ENCODE data around the gene BICC1. TPM values are rescaled to one million over a fixed set of nuclear protein-coding genes. Genes with fewer than 3 reads are reported as not detected.

BICC1 gene
- total RNA-seq, 1 donor, result 210 TPM

DNA sequence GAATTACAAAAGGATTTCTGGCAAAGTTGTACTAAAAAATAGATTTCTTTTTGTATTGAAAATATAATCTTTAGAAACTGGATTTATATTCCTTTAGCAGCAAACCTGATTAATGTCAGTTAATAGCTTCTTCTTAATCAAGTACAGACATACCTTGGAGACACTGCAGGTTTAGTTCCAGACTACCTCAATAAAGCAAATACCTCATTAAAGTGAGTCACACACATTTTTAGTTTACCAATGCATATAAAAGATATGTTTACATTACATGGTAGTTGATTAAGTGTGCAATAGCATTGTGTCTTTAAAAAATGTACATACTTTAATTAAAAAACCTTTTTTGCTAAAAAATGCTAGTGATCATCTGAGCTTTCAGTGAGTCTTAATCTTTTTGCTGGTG is 215.0 kb downstream of the BICC1 start:
- Histone ChIP-seq H3K4me2 (ENCODE audit: insufficient read depth, low read length) (no peak overlapping the region), H3K79me2 (ENCODE audit: insufficient read depth, low read length) (peaks cover 65% of the 10 kb centered on the region), H3K27me3 (ENCODE audit: insufficient read depth, low read length) (no peaks in the 10 kb centered on the region), H3K4me1 (ENCODE audit: insufficient read depth, low read length) (peaks cover 6% of the 10 kb centered on the region), H3K36me3 (ENCODE audit: insufficient read depth, low read length) (peaks cover 15% of the 10 kb centered on the region), H3K27ac (ENCODE audit: low read depth, low read length) (no peak overlapping the region), H3K9me3 (ENCODE audit: low read depth, low read length) (peaks cover 4% of the 10 kb centered on the region), H3K4me3 (ENCODE audit: insufficient read depth, low read length) (no peak overlapping the region), H2AFZ (ENCODE audit: low read length) (no peak overlapping the region), H4K20me1 (ENCODE audit: insufficient read depth, low read length) (peaks cover 30% of the 10 kb centered on the region)
- TF ChIP-seq, protein P1, sequence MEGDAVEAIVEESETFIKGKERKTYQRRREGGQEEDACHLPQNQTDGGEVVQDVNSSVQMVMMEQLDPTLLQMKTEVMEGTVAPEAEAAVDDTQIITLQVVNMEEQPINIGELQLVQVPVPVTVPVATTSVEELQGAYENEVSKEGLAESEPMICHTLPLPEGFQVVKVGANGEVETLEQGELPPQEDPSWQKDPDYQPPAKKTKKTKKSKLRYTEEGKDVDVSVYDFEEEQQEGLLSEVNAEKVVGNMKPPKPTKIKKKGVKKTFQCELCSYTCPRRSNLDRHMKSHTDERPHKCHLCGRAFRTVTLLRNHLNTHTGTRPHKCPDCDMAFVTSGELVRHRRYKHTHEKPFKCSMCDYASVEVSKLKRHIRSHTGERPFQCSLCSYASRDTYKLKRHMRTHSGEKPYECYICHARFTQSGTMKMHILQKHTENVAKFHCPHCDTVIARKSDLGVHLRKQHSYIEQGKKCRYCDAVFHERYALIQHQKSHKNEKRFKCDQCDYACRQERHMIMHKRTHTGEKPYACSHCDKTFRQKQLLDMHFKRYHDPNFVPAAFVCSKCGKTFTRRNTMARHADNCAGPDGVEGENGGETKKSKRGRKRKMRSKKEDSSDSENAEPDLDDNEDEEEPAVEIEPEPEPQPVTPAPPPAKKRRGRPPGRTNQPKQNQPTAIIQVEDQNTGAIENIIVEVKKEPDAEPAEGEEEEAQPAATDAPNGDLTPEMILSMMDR (IDR thresholded peaks at IDR 0.05; ENCODE audit: extremely low read depth, low read depth, low read length), result no peak
- DNase-seq (ENCODE audit: insufficient read length, low spot score, missing footprints), result no peak

DNA sequence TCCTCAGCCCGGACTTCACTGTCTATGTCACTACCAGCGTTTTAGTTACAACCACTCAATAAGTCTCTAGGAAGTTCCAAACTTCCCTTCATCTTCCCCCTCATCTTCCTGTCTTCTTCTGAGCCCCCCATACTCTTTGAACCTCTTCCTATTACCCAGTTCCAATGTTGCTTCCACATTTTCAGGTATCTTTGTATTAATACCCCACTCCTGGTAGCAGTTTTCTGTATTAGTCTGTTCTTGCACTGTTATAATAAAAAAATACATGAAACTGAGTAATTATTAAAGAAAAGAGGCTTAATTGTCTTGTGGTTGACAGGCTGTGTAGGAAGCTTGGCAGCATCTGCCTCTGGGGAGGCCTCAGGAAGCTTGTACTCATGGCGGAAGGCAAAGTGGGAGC is 218.6 kb downstream of the BICC1 start:
- no peaks in the 10 kb centered on the region for H3K27me3 ChIP-seq (ENCODE audit: insufficient read depth, low read length)
- H3K4me3 ChIP-seq (ENCODE audit: insufficient read depth, low read length), result no peak overlapping the region
- H3K4me2 ChIP-seq (ENCODE audit: insufficient read depth, low read length), result no peak overlapping the region
- H3K4me1 ChIP-seq (ENCODE audit: insufficient read depth, low read length), result peaks cover 22% of the 10 kb centered on the region
- H3K79me2 ChIP-seq (ENCODE audit: insufficient read depth, low read length), result peaks cover 70% of the 10 kb centered on the region
- H3K36me3 ChIP-seq (ENCODE audit: insufficient read depth, low read length), result peaks cover 10% of the 10 kb centered on the region
- no peak overlapping the region for H3K27ac ChIP-seq (ENCODE audit: low read depth, low read length)
- no peak for DNase-seq (ENCODE audit: insufficient read length, low spot score, missing footprints)
- H2AFZ ChIP-seq (ENCODE audit: low read length), result no peak overlapping the region
- H4K20me1 ChIP-seq (ENCODE audit: insufficient read depth, low read length), result peaks cover 9% of the 10 kb centered on the region
- H3K9me3 ChIP-seq (ENCODE audit: low read depth, low read length), result peaks cover 4% of the 10 kb centered on the region
- TF ChIP-seq, protein P1 (IDR thresholded peaks at IDR 0.05; ENCODE audit: extremely low read depth, low read depth, low read length), result no peak

DNA sequence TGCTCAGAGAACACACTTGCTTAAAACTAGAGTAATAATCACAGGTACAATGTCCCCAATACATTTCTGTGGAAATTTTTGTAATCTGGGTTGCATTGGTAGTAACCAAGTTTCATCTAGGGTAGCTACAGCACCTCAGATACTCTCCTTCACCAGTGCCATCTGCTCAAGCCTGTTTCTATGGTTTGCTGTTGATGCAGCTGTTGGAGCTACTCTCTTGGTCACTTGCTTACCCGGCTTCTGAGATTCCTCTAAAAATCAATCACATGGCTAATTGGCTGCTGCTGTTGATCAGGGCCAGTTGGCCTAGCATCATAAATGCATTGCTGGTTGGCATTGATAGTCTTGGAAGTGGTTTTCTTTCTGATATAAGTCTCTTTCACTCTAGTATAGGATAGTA is 220.8 kb downstream of the BICC1 start:
- TF ChIP-seq, protein P1 (IDR thresholded peaks at IDR 0.05; ENCODE audit: extremely low read depth, low read depth, low read length), result no peak
- DNase-seq (ENCODE audit: insufficient read length, low spot score, missing footprints), result no peak
- Histone ChIP-seq H3K36me3 (ENCODE audit: insufficient read depth, low read length) (peaks cover 10% of the 10 kb centered on the region), H3K27ac (ENCODE audit: low read depth, low read length) (peak overlapping the region; percentile 45), H4K20me1 (ENCODE audit: insufficient read depth, low read length) (peaks cover 4% of the 10 kb centered on the region), H3K27me3 (ENCODE audit: insufficient read depth, low read length) (no peaks in the 10 kb centered on the region), H3K9me3 (ENCODE audit: low read depth, low read length) (peaks cover 4% of the 10 kb centered on the region), H2AFZ (ENCODE audit: low read length) (no peak overlapping the region), H3K79me2 (ENCODE audit: insufficient read depth, low read length) (peaks cover 63% of the 10 kb centered on the region), H3K4me2 (ENCODE audit: insufficient read depth, low read length) (peak overlapping the region; percentile 38), H3K4me1 (ENCODE audit: insufficient read depth, low read length) (peaks cover 22% of the 10 kb centered on the region), H3K4me3 (ENCODE audit: insufficient read depth, low read length) (no peak overlapping the region)

DNA sequence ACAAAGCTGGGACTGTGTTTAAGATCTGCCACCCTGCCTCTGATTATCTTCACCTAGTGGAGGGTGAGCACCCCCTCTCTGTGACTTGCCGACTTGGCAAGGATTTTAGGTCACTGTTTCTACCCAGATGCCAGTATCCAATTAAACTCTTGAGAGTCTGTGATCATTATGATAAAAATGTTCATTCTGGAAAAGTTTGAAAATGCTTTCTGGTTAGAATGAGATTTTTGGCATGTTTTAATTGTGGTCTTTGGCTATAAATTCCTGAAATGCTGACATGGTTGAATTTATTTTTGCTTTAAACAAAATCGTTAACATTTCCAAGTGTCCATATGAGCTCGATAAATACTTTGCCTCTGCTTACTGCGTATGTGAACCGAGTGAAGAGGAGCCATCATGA is 221.4 kb downstream of the BICC1 start:
- Histone ChIP-seq H3K9me3 (ENCODE audit: low read depth, low read length) (peaks cover 4% of the 10 kb centered on the region), H3K27me3 (ENCODE audit: insufficient read depth, low read length) (no peaks in the 10 kb centered on the region), H4K20me1 (ENCODE audit: insufficient read depth, low read length) (peaks cover 4% of the 10 kb centered on the region), H3K36me3 (ENCODE audit: insufficient read depth, low read length) (peaks cover 10% of the 10 kb centered on the region), H3K27ac (ENCODE audit: low read depth, low read length) (peak overlapping the region; percentile 45), H3K4me2 (ENCODE audit: insufficient read depth, low read length) (peak overlapping the region; percentile 38), H3K79me2 (ENCODE audit: insufficient read depth, low read length) (peaks cover 60% of the 10 kb centered on the region), H3K4me1 (ENCODE audit: insufficient read depth, low read length) (peaks cover 22% of the 10 kb centered on the region), H2AFZ (ENCODE audit: low read length) (no peak overlapping the region), H3K4me3 (ENCODE audit: insufficient read depth, low read length) (no peak overlapping the region)
- TF ChIP-seq, protein P1 (IDR thresholded peaks at IDR 0.05; ENCODE audit: extremely low read depth, low read depth, low read length), result peak; percentile 31
- peak; percentile 25 for DNase-seq (ENCODE audit: insufficient read length, low spot score, missing footprints)

Data from osteoblast (primary cell).